ENCODE data around the gene KCTD4.

Gene KCTD4

GRCh38 chr13:45174478-45174877 lies 26.4 kb downstream of the KCTD4 start:
- no peak for DNase-seq (ENCODE audit: low spot score)

DNA sequence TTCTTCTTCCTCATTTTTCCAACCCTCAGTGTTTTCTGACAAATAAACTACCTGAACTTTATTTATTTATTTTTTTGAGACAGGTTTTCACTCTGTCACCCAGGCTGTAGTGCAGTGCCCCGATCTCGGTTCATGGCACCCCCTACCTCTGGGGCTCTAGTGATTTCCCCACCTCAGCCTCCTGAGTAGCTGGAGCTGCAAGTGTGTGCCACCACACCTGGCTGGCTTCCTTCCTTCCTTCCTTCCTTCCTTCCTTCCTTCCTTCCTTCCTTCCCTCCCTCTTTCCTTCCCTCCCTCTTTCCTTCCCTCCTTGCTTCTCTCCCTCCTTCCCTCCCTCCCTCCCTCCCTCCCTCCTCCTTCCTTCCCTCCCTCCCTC lies 32.3 kb downstream of the KCTD4 start:
- DNase-seq (ENCODE audit: low spot score): no peak

DNA sequence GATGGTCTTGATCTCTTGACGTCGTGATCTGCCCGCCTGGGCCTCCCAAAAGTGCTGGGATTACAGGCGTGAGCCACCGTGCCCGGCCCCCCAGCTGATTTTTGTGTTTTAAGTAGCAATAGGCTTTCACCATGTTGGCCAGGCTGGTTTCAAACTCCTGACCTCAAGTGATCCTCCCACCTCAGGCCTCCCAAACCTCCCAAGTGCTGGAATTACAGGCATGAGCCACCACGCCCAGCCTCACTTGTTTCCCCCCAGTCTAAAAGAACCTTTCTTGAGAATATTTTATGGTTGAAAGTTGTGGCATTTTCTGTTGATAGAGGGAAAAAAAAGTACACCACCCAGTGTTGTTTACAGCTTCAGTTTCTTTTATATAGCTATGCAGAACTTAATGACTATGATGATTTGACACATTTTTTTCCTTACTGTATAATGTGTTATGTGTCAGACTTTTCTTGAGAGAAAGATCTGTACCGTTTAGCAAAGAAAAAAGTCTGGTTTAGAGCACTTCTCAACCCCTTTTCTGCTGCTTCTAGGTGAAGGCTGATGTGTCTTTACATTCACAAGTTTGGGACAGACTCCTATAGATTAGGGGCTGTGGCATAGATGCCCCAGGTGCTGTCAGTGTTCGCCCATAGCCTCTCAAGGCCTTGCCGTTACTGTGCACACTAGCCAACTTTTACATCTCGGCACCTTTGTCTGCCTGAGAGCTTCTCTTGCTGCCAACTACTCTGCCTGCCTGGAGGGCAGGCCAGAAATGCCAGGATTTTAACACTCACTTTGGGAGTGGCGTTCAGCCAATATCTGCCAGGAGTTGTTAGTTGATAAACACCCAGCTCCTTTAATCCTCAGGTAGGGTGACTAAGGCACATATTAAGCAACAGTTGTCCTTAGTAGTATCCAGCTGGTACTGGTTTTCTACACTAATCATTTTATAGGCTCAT lies 33.0 kb downstream of the KCTD4 start:
- no peak for DNase-seq (ENCODE audit: low spot score)

GRCh38 chr13:45166858-45167257 lies 34.0 kb downstream of the KCTD4 start:
- DNase-seq (ENCODE audit: low spot score): no peak

DNA sequence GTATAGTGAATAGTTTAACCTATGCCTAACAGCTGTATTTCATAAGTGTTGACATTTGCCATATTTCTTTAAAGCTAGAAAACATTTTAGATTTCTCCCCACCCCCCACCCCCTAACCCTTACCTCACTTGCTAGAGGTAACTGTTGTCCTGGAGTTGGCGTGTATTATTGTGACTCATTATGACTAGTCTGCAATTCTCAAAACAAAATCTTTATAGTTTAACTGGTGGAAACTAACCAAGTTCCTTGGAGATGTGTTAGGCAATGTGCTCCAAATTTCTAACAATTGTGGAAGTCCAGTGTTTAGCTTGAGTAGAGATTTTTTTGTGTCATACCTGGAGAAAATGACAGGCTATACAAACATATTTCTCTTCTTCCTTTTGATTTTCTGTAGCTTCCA lies 38.0 kb downstream of the KCTD4 start:
- DNase-seq (ENCODE audit: low spot score): no peak

GRCh38 chr13:45162194-45162593 lies 38.7 kb downstream of the KCTD4 start:
- DNase-seq (ENCODE audit: low spot score): no peak

- DNase-seq (ENCODE audit: low spot score): no peak
Measured at GRCh38 chr13:45156565-45157361, 44.1 kb downstream of the KCTD4 start.

DNA sequence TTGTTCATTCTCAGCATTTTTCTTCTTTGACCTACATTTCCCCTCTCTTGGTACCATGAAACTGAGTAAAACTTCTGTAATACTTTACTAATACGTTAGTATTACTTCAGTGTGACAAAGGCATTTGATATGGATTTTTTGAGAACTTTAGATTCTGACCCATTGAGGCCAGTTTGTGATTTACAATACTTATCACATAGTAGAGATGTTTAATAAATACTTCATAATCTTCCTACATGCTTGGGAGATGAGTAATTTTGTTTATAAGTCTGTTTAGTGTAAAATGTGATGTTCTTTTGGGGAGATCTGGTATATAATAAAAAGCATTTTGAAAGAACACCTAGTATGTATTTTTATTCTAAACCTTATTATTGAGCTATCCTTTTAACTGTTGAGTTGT lies 50.9 kb downstream of the KCTD4 start:
- DNase-seq (ENCODE audit: low spot score): no peak

DNA sequence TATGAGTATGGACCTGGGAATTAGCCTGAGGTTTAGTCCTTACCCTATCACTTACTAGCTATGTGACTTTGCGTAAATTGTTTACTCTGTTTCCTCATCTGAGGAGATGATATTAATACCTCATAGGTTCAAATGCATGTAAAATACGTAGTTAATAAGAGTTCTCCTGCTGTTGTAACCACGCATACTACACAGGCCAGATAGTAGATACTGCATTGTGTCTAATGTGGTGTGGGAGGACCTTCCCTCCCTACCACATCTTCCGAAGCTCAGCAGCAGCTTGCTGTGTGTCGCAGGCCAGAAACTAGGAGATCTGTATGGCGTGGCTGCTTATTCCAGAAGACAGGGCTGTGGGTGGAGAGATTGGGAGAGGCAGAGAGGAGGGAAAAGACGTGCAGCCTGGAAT lies 57.5 kb downstream of the KCTD4 start:
- no peak for DNase-seq (ENCODE audit: low spot score)

Data from iPS-NIHi11 (cell line).